ENCODE results near the gene STK32A. TPM values are rescaled to one million over a fixed set of nuclear protein-coding genes. Genes with fewer than 3 reads are reported as not detected.
A peak's percentile ranks its signal among the peaks of the same experiment; 100 is the strongest.
"Not testable (repeated sequence)": the region's sequence is repeated elsewhere in the genome, so short reads cannot be mapped to it uniquely, and the experiment has no call there.

STK32A gene
- total RNA-seq, result not detected in 2 replicates

DNA sequence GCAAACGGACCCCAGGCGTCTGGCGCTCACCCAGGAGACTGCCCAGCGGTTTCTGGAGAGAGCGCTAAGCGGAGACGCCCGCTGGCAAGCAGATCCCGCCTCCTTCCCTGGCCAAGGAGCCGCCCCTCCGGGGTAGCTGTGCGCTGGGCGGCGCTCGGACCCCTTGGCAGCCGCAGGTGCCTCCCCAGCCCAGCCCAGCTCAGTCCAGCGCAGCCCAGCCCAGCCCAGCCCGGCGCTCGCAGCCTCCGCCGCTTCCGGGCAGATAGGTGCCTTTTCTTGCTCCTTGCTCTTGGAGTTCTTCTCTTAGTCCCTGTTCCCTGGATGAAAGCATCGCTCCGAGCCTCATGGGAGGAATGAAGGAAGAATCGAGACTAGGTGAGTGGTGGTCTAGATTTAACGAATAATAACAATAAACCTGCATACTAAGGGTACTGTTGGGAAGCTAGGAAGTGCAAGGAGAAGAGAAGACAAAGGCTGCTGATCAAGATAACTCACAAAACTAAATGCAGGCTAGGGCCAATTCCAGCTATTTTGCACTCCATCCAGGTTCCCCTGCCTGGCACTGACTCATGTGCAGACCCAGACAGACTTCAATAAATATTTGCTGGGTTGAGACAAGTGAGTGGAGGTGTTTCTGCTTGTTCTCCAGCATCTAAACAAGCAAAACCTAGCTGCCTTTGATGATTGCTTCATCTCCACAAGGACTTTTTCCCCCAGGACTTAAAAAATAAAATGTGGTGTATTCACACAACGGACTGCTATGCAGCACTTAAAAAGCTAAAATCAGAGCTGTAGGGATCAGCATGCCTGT lies at the start of gene STK32A:
TSS of gene STK32A (plus strand) at position 202 of the 811 bp plus-strand sequence. CDS start 4,609 bp downstream, outside the sequence.
- DNase-seq, result peak; percentile 34

DNA sequence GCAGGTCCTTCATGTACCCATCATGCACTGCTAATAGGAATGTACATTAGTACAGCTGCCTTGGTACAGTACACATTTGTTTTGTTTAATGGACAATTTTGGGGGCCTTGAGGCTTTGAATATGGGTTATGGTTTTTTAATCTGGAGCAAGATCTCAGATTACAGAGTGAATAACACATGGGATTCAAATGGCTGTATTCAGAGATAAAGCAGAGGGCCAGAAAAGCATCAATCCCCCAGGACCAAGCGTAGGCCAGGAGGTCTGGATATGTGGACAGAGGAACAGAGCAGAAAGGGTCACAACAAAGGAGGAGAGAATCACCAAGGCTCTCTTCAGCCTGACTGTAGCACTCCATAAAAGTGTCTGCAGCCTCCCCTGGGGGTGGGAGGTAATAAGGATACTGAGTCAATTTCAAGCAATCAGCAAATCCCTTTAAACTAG lies 47.7 kb upstream of the STK32A start:
- DNase-seq, result no peak

DNA sequence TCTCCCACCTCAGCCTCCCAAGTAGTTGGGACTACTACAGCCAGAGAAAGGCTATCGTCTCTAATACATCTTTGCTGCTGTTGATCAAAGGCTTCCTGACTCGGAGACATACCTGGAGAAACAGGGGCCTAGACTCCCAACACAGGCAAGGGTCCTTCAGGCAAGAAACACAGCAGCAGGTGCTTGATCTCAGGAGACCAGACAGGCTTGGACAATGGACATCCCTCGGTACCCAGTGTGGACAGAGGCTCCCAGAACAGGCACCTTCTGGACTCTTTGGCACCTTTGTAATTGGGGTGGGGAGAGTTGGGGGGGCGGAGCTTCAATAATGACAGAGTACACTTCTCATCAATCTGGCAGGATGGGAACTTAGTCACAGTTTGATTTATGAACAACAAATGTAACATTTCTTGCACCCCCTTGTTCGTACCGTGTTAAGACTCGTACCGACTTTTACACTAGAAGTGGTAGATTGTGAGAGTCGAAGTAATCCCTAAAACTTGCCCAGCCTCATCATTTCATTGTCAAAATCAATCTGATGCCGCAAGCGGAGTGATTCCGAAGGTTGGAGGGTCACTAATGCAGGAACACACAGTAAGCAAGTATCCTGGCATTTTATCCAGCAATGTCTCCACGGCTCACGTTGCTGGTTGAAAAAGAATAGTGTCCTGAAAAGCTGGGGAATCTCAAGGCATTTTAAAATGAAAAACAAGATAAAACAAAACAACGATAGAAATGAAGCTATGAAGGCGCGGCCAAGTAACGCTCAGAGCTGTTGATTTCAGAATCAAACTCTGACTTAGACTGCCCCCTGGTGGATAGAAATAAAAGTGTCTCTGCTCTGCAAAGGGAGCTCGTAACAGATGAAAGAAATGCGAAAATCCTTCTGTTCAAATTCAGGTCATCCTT lies 46.4 kb upstream of the STK32A start:
- peak; percentile 76 for DNase-seq

DNA sequence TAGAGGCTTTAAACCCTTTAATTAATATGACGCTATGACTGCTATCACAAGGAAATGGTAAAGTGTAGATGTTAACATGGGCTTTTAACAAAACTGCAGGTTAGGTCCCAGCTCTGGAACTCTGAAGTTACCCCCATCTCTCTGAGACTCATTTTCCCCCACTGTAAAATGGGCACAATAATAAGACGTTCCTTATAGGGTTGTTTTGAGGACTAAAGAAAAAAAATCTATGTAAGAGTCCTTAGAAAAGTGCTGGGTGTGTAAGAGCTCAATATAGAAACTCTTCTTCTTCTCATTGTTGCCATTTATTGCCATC lies 45.8 kb upstream of the STK32A start:
- no peak for DNase-seq

DNA sequence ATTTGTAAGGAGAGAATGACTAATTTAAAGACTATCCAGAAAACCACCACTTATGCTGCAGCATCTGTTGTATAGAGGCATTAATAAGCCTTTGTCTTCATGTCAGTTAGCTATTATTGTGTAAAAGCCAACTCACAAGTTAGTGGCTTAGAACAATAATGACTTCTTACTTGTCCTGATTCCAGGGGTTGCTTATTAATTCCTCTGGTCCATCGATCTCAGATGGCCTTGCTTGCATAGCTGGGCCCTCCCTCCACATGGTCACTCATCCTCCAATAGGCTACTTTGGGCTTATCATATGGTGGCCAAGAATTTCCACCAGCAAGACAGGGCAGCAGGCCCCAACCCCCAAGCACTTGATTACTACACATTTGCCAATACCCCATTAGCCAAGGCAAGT lies 44.5 kb upstream of the STK32A start:
- DNase-seq, result no peak

DNA sequence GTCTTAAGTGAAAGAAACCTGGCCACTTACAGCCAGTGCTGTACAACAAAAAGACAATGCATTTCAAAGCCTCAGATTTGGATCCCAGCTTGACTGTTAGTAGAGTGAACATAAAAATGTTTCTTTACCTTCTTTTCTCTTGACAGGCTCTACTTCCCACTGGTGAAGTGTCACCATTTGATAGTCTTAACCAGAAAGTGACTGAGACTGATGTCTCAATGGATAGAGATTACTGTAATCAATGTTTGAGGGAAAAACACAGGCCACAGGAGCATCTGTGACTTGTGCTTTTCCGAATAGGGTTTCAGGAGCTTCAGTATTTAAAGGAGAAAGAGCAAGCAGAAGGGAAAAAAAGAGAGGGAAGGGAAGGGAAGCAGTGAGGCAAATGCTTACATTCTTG lies 41.7 kb upstream of the STK32A start:
- DNase-seq, result no peak

DNA sequence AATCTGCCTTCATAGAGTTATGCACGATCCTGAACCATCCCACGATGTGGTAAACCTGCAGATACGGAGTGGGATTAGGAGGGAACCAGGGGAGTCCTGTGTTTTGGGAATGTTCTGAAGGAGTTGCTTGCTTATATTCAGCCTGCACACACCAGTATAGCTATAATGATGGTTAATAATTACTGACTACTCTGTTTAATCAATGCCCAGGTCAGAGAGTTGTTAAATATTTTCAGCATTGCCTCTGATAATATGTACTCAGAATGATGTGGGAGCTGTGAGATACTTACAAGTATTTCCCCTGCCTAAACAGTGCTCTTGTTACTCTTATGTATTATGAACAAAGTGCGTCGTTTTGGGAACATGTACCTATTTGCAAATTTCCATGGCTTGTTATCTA lies 34.8 kb upstream of the STK32A start:
- DNase-seq, result no peak

DNA sequence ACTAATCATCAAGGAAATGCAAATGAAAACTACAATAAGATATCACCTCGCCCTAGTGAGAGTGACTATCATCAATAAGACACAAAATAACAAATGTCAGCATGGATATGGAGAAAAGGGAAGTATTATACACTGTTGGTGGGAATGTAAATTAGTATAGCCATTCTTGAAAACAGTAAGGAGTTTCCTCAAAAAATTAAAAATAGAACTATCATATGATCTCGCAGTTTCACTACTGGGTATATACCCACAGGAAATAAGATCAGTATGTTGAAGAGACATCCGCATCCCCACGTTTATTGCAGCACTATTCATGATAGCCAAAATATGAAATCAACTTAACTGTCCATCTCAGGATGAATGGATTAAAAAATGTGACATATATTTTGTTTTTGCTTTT lies 31.6 kb upstream of the STK32A start:
- no peak for DNase-seq

DNA sequence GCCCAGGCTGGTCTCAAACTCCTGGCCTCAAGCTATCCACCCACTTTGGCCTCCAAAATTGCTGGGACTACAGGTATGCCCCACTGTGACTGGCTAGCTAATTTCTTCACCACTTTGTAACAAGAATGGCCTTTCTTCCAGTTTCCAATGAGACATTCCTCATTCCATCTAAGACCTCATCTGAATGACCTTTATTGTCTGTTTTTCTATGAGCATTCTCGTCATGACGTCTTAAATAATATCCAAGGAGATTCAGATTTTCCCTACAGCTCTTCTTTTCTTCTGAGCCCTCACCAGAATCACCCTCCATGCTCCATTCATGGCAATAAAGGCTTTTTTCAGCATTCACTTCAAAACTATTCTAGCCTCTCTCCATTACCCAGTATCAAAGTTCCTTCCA lies 30.2 kb upstream of the STK32A start:
- DNase-seq, result no peak

DNA sequence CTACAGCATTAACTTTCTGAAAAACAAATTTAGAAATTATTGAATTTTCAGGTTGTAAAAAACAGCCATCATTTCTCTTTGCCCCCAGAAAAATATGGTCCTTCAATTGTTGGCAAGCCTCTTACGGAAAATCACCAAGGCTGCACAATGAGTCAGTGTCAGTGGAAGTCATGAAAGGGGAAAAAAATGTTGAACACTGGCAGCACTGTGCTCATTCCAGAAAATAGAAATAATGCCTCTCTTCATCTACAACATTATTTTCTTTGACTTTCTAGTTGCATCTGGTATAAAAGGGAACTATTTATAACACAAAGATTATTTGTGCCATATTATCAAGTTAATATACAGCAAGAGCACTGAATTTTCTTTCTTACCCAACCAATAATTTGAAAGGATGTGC lies 26.7 kb upstream of the STK32A start:
- DNase-seq, result no peak

DNA sequence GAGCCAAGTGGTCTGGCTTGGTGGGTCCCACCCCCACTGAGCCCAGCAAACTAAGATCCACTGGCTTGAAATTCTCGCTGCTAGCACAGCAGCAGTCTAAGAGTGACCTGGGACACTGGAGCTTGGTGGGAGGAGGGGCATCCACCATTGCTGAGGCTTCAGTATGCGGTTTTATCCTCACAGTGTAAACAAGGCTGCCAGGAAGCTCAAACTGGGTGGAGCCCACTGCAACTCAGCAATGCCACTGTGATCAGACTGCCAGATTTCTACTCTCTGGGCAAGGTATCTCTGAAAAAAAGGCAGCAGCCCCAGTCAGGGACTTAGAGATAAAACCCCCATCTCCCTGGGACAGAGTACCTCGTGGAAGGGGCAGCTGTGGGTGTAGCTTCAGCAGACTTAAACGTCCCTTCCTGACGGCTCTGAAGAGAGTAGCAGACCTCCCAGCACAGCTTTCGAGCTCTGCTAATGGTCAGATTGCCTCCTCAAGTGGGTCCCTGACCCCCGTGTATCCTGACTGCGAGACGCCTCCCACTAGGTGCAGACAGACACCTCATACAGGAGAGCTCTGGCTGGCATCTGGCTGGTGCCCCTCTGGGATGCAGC lies 18.2 kb upstream of the STK32A start:
- no peak for DNase-seq

DNA sequence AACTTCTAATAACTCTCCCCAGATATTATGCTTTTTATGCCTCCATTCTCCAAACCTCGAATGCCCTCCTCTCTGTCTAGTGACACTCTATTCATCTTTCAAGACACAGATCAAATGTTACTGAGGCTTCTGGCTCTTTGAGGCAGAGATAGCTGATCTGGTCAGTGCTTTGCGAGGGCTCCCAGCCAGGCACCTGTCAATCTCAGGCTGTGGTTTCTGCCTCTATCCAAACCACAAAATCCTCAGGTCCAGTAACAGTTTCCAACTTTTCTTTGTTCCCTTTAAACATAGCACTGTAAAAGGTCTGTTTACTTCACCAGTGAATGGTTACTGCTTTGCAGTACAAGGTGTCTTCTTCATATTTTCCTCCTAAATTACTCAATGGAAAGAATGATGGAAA lies 11.5 kb upstream of the STK32A start:
- DNase-seq, result no peak

DNA sequence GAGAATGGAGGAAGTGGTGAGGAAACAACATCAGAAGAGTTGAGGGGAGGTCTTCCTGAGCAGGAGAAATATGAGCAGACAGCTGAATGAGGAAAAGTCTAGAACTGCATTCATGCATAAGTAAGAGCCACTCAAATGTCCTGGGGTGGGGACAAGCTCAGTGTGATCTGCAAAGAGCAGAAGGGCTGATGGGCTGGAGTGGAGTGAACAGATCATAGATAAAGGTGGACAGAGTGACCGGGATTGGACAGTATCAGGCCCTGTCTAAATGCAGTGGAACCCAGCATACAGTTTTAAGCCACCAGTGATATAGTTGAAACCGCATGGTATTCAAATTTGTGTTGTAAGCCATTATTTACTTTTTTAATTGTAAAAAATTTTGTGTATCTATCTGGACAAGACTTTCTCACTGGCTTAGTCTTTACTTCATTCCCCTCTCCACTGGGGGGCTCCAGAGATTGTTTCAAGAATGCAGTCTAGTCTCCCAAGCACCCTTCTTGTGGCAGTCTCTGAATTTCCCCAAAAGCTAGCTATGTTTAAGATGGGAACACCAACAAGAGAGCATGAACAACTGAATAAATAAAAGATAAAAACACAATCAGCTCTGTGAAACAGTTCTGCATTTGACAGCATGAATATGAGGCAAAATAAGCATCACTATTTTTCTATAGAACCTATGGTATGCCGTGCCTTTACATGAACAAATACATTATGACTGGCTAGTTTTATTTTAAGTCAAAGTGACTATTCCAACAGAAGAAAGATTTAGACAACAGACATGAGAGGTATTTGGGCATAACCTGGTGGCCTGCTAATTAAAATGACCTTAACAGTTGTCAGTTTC lies 10.7 kb upstream of the STK32A start:
- peak; percentile 76 for DNase-seq

DNA sequence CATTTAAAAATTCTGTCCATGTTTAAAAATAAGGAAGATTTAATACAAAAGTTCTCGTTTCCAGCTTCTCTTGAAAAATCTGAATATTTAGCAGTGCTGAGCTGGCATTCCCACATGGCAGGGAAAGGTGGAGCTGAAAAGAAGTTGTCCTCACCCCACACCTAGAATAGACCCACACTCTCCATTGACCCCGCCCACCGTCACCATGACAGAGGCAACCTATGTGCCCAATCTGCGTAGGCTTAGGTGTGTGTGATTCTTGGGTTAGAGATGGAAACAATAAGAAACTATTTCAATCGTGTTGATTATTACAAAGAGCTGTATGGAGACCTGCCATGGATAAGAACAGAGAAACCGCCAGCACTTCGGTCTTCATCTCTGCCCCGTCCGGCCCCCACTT lies 8.9 kb upstream of the STK32A start:
- DNase-seq, result no peak

DNA sequence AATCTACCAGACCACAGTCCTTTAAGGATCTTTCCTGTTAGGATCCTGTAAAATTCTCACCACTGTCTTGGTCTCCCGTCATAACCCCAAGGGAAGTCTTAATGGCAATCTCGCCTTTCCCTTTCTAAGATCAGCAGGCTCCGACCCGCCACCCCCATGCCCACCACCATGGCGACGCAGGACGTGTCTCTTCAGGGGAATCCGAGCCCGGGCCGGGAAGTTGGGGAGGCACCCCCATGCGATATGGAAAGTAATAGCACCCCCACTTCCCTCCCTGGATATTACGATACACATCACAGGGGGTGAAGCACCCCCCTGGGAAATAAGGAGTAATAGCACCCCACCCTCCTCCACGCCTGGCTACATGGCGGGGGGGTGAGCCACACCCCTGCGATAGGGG lies 8.3 kb upstream of the STK32A start:
- no peak for DNase-seq

DNA sequence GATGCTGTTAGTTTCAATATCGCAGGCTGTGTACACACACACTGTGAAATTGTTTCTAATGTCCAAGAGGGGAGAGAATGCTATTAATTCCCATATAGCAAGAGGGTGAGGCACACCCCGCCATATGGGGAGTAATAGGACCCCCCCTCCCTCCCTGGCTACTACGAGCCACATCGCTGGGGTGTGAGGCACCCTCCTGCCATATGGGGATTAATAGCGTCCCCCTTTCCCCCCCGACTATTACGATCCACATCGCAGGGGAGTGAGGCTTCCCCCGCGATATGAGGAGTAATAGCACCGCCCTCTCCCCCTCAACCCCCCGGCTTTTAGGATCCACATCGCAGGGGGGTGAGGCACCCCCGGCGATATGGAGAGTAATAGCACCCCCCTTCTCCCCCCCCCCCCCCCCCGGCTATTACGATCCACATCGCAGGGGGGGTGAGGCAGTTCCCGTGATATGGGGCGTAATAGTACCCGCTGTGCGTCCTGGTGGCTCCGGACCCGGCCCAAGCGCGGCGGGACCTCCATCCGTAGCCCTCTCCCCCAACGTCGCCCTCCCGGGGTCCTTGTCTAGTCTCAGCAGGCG lies 494 bp upstream of the STK32A start:
- no peak for DNase-seq

DNA sequence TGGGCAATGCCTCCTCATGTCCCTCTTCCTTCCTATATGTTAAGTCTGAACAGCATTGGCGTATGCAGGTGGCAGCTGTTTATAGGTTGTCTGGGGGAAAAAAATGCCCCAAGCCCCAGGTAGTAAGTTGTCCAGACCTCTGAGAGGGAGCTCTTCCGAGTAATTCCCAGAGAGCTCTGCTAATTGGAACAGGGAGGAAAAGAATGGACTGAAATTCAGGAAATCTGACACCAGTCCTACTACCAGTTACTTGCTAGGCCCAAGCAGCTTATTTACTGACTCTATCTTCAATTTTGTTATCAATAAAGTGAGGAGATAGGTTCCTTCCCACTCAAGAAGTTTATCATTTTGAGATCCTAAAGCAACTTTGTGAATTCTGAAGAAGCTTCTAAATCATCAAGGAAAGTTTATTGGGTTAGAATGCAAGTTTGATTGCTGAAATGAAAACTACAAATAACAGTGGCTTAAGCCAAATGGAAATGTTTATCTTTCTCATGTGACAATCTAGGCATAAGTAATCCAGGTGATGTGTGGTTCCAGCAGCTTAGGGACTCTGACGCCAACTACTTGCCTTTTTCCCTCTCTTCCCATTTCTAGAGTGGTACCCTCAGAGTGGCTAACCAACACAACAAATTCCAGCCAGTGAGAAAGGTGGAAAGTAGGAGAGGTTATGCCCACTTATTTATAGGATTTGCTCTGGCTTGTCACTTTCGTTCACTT lies 5.6 kb downstream of the STK32A start:
- no peak for DNase-seq

DNA sequence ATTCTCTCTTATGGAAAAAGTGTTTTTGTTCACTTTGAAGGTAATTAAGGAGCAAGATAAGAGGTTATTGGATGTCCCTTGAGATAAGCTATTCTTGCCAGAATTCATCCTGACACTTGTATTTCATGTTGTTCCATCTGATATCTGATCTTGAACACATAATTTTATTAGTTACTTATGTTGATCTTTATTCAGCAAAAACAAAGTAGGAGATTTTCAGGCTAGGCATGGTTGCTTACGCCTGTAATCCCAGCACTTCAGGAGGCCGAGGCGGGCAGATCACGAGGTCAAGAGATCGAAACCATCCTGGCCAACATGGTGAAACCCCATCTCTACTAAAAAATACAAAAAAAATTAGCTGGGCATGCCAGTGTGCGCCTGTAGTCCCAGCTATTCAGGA lies 8.4 kb downstream of the STK32A start:
- not testable (repeated sequence) for DNase-seq

DNA sequence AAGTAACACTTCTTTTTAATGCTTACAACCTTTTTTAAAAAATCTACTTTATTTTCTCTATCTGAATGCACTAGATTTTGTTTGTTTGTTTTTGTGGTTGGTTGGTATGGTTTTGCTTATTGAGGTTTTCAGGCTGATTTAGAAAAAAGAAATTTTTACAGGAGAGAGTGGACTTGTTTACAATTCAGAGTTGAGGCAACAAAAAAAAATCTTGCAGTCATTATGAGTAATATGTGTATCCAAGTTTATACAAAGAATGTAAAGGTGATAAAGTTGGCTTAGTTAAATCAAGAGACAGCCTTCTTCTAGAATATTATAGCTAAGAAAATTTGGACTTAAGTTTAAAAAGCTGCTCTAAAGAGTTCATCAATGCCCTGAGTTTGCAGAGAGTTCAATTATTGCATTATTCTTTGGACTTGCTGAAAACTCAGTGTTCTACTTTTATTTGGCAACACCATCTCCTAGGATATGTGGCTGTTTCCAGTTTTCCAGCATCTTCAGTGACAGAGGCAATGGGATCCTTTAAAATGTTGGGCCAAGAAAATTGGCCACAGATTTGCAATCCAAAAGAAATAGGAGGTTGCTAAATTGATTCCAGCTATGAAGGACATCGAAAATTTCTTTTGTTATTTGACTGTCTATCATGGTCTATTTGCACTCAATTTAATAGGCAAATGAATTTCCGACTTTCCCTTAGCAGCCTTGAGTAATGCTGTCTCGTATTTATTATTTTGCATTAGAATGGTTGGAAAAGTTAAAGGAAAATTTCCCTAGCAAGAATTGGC lies 10.7 kb downstream of the STK32A start:
- no peak for DNase-seq

DNA sequence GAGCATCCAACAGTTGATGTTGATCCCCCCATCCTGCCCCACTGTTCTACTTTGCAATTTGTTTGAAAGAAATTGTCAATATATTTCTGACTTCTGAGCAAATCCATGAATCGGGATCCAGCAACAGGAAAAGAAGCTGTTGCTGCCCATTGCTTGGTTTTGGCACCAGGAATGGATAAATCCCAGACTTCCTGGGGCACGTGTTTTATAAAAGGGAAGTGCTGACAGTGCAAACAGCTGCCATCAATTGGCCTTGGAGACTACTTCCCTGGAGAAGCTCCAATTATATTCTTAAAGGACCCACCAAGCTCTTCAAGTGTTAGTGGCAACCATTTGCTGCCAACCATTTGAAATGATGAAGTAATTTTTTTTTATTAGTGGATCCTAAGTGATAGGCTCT lies 13.7 kb downstream of the STK32A start:
- no peak for DNase-seq

DNA sequence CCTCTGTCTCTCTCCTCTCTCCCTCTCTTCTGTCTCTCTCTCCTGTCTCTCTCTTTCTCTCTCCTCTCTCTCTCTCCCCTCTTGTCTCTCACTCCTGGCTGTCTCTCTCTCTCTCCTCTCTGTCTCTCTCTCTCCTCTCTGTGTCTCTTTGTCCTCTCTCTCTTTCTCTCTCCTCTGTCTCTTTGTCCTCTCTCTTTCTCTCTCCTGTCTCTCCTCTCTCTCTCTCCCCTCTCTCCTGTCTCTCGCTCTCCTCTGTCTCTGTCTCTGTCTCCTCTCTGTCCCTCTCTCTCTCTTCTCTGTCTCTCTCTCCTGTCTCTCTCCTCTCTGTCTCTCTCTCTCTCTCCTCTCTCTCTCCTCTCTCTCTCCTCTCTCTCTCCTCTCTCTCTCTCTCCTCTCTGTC lies 25.0 kb downstream of the STK32A start:
- no peak for DNase-seq

Data from dermis blood vessel endothelial cell (primary cell).